Measurements from ENCODE around the gene TMEM179. TPM values are rescaled to one million over a fixed set of nuclear protein-coding genes. Genes with fewer than 3 reads are reported as not detected.

Gene TMEM179
- total RNA-seq, 4 donors from 2014 or later, result 2.3 TPM; not detected in 3

Other genes starting within 250 kb of the TMEM179 start
- 1 to 10 TPM in 1 of 4 donors, under 1 TPM in 2, not detected in 1; 0.21 to 2.1 (median 0.26) TPM for gene C14orf180, start 25.0 kb downstream of the TMEM179 start, total RNA-seq
- gene INF2, start 84.8 kb upstream of the TMEM179 start, total RNA-seq, result 10 to 100 TPM; 13.5 to 79.4 (median 44.6) TPM
- 10 to 100 TPM in 1 of 4 donors, 1 to 10 TPM in 1, not detected in 2; 7.0 to 11.7 TPM for gene ADSS1, start 119.5 kb upstream of the TMEM179 start, total RNA-seq
- gene SIVA1, start 148.4 kb upstream of the TMEM179 start, total RNA-seq, result 100 to 1,000 TPM in 3 of 4 donors, 10 to 100 TPM in 1; 79.4 to 366 (median 239) TPM
- gene AKT1, start 191.0 kb upstream of the TMEM179 start, total RNA-seq, result 100 to 1,000 TPM in 2 of 4 donors, 10 to 100 TPM in 2; 42.9 to 121 (median 101) TPM
- gene ZBTB42, start 196.3 kb upstream of the TMEM179 start, total RNA-seq, result 1 to 10 TPM in 3 of 4 donors, under 1 TPM in 1; under 0.01 to 8.4 (median 3.9) TPM

Data from uterus (tissue), 4 donors.